Measurements from ENCODE around the gene TTC21A. TPM values are rescaled to one million over a fixed set of nuclear protein-coding genes. Genes with fewer than 3 reads are reported as not detected.

The TTC21A gene
- total RNA-seq, 1 experiment from 2014 or later, result 5.6 TPM

- CTCF ChIA-PET, result interaction anchor here (0.7 to 6.7 kb wide), 10 partner anchors 10 to 252 kb away, joined by 3 to 184 read pairs (median 4); partner anchors contain the start of genes GORASP1 and TTC21A
- Histone ChIP-seq H3K4me2 (ENCODE audit: low read length) (peak overlapping the region; percentile 75), H3K36me3 (ENCODE audit: control insufficient read depth in 1 of 2, insufficient read depth in 2 of 2, low read length in 2 of 2) (no peaks in the 10 kb centered on the region), H3K27ac (ENCODE audit: low read depth, low read length) (peak overlapping the region; percentile 39), H4K20me1 (ENCODE audit: insufficient read depth) (no peaks in the 10 kb centered on the region), H3K9ac (ENCODE audit: low read length) (peak overlapping the region; percentile 31), H3K27me3 (ENCODE audit: insufficient read depth, low read length) (no peaks in the 10 kb centered on the region), H3K79me2 (ENCODE audit: insufficient read depth, low read length) (no peaks in the 10 kb centered on the region), H3K4me1 (ENCODE audit: control insufficient read depth in 1 of 2, insufficient read depth in 2 of 2, low read length in 2 of 2) (peaks cover 24 to 27% of the 10 kb centered on the region in 2 experiments), H3K9me3 (ENCODE audit: control insufficient read depth in 1 of 2, insufficient read depth in 1 of 2, low read depth in 1 of 2, low read length in 2 of 2) (no peaks in the 10 kb centered on the region), H3K9me2 (ENCODE audit: insufficient read depth) (no peaks in the 10 kb centered on the region), H2AFZ (ENCODE audit: low read depth, low read length, poor library complexity, severe bottlenecking) (peak overlapping the region; percentile 30), H3K4me3 (replicated peaks in 1 of 2; ENCODE audit: low read depth in 1 of 2, low read length in 2 of 2) (peak overlapping the region in 1 of 2 experiments; percentile 1; a peak in 1 of 4 replicates)
- intact Hi-C loops (cut with micrococcal nuclease), result loop anchor here (1.0 kb wide), 1 partner anchor 162 kb away; no protein-coding TSS in a partner anchor
- POLR2A ChIA-PET, result no interaction called here
- ATAC-seq (peak; percentile 66), DNase-seq (ENCODE audit: low read depth, low spot score) (no peak)
- RAD21 ChIA-PET (ENCODE audit: low non-redundant PET in 1 of 2, low total read pairs in 2 of 2, uncharacterized antibody in 2 of 2, unreplicated experiment in 2 of 2), result interaction anchor here (0.7 to 3.9 kb wide), 6 partner anchors 14 to 164 kb away, joined by 3 to 30 read pairs (median 6); no protein-coding TSS in a partner anchor
- BruUV-seq (replicated peaks), result no TSS peak
- TF ChIP-seq MAX (IDR thresholded peaks at IDR 0.05) (0 out of 2 replicates have a peak, but pooled peaks have one; percentile 30), ZBTB33 (IDR thresholded peaks at IDR 0.05; ENCODE audit: extremely low read depth, insufficient replicate concordance, low read length) (no peak), REST (IDR thresholded peaks at IDR 0.05; ENCODE audit: low read depth) (no peak), ELF1 (IDR thresholded peaks at IDR 0.05; ENCODE audit: borderline replicate concordance, low read depth) (no peak), SRF (IDR thresholded peaks at IDR 0.05; ENCODE audit: low read depth) (no peak), CEBPB (IDR thresholded peaks at IDR 0.05; ENCODE audit: low read depth) (no peak), EZH2 (IDR thresholded peaks at IDR 0.05) (no peak), SP1 (IDR thresholded peaks at IDR 0.05; ENCODE audit: low read depth) (peak; percentile 70), YY1 (IDR thresholded peaks at IDR 0.05; ENCODE audit: extremely low read depth, insufficient replicate concordance, low read depth, low read length) (no peak), RAD21 (IDR thresholded peaks at IDR 0.05; ENCODE audit: low read depth) (no peak), EZH2phosphoT487 (IDR thresholded peaks at IDR 0.05; ENCODE audit: borderline replicate concordance) (no peak), ZFX (IDR thresholded peaks at IDR 0.05) (no peak), POLR2AphosphoS5 (IDR thresholded peaks at IDR 0.05; ENCODE audit: low read depth, low read length) (no peak), TCF7L2 (IDR thresholded peaks at IDR 0.05; ENCODE audit: borderline replicate concordance, extremely low read depth, insufficient read depth, insufficient read length) (no peak), ATF3 (IDR thresholded peaks at IDR 0.05) (no peak), ZNF274 (IDR thresholded peaks at IDR 0.05; ENCODE audit: low read depth, low read length) (no peak), POLR2A (IDR thresholded peaks at IDR 0.05; ENCODE audit: borderline replicate concordance, extremely low read depth, insufficient read depth, insufficient read length) (no peak)
- TF ChIP-seq, protein P1, sequence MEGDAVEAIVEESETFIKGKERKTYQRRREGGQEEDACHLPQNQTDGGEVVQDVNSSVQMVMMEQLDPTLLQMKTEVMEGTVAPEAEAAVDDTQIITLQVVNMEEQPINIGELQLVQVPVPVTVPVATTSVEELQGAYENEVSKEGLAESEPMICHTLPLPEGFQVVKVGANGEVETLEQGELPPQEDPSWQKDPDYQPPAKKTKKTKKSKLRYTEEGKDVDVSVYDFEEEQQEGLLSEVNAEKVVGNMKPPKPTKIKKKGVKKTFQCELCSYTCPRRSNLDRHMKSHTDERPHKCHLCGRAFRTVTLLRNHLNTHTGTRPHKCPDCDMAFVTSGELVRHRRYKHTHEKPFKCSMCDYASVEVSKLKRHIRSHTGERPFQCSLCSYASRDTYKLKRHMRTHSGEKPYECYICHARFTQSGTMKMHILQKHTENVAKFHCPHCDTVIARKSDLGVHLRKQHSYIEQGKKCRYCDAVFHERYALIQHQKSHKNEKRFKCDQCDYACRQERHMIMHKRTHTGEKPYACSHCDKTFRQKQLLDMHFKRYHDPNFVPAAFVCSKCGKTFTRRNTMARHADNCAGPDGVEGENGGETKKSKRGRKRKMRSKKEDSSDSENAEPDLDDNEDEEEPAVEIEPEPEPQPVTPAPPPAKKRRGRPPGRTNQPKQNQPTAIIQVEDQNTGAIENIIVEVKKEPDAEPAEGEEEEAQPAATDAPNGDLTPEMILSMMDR (IDR thresholded peaks at IDR 0.05 in 2 of 3, conservative IDR thresholded peaks at IDR 0.05 in 1 of 3; ENCODE audit: borderline replicate concordance in 1 of 3, insufficient read depth in 1 of 3, low read depth in 2 of 3, low read length in 2 of 3), result no peak
These were observed 18.5 kb downstream of the TTC21A start for GRCh38 chr3:39125841-39126500.

All from HCT116 (cell line).